ENCODE data around the gene CD38. TPM values are rescaled to one million over a fixed set of nuclear protein-coding genes. Genes with fewer than 3 reads are reported as not detected.
"Not testable (repeated sequence)": the region's sequence is repeated elsewhere in the genome, so short reads cannot be mapped to it uniquely, and the experiment has no call there.

The CD38 gene
- total RNA-seq, 1 experiment from 2014 or later = not detected

- Histone ChIP-seq H2AFZ (ENCODE audit: low read length) (no peak overlapping the region), H3K79me2 (ENCODE audit: low read length) (no peaks in the 10 kb centered on the region), H3K4me2 (ENCODE audit: low read length) (no peak overlapping the region), H3K9me2 (replicated peaks; ENCODE audit: low read length) (no peaks in the 10 kb centered on the region), H3K4me1 (ENCODE audit: insufficient read depth, low read length) (peaks cover 3% of the 10 kb centered on the region; the same call in 1 of the 2 replicates), H4K20me1 (ENCODE audit: low read length) (no peaks in the 10 kb centered on the region), H3K27me3 (ENCODE audit: low read length) (no peaks in the 10 kb centered on the region), H3F3A (ENCODE audit: low read length, unreplicated experiment) (no peaks in the 10 kb centered on the region), H3K9me3 (ENCODE audit: low read length) (no peaks in the 10 kb centered on the region), H3K36me3 (ENCODE audit: low read depth, low read length) (no peaks in the 10 kb centered on the region), H3K4me3 (ENCODE audit: low read length) (no peak overlapping the region), H3K9ac (ENCODE audit: low read length) (no peak overlapping the region), H3K27ac (ENCODE audit: low read length) (no peak overlapping the region)
- ATAC-seq (no peak), DNase-seq (no peak)
- no TSS peak for BruUV-seq (replicated peaks)
- ChIA-PET POLR2A (ENCODE audit: unreplicated experiment) (no interaction called here), CTCF (no interaction called here)
- no peak for TF ChIP-seq EZH2phosphoT487 (IDR thresholded peaks at IDR 0.05; ENCODE audit: borderline replicate concordance, low read length)
- TF ChIP-seq CTCF (conservative IDR thresholded peaks at IDR 0.05; ENCODE audit: low read depth, low read length) = no peak
- TF ChIP-seq EZH2 (IDR thresholded peaks at IDR 0.05; ENCODE audit: low read length, unreplicated experiment) = no peak
- intact Hi-C loops (cut with micrococcal nuclease) = no loop called here
Observed at GRCh38 chr4:15837591-15837990, 59.5 kb downstream of the CD38 start.

GRCh38 chr4:15841194-15841730, 63.1 kb downstream of the CD38 start:
- POLR2A ChIA-PET (ENCODE audit: unreplicated experiment); H3K27ac ChIP-seq (ENCODE audit: low read length); H3K9ac ChIP-seq (ENCODE audit: low read length); H3K4me2 ChIP-seq (ENCODE audit: low read length); H3K4me3 ChIP-seq (ENCODE audit: low read length); intact Hi-C loops (cut with micrococcal nuclease); CTCF ChIA-PET; BruUV-seq (replicated peaks); H3K79me2 ChIP-seq (ENCODE audit: low read length); H3F3A ChIP-seq (ENCODE audit: low read length, unreplicated experiment); H3K36me3 ChIP-seq (ENCODE audit: low read depth, low read length); H2AFZ ChIP-seq (ENCODE audit: low read length); DNase-seq; H3K4me1 ChIP-seq (ENCODE audit: insufficient read depth, low read length); H3K27me3 ChIP-seq (ENCODE audit: low read length); ATAC-seq; H3K9me3 ChIP-seq (ENCODE audit: low read length); H3K9me2 ChIP-seq (replicated peaks; ENCODE audit: low read length); H4K20me1 ChIP-seq (ENCODE audit: low read length): not testable (repeated sequence)

- intact Hi-C loops (cut with micrococcal nuclease) = no loop called here
- H3K9ac ChIP-seq (ENCODE audit: low read length) = no peak overlapping the region
- H4K20me1 ChIP-seq (ENCODE audit: low read length) = no peaks in the 10 kb centered on the region
- no peaks in the 10 kb centered on the region for H3K4me1 ChIP-seq (ENCODE audit: insufficient read depth, low read length)
- CTCF ChIA-PET = interaction anchor here (0.5 to 1.3 kb wide), 4 partner anchors 42 to 491 kb away, joined by 3 to 6 read pairs (median 4); no protein-coding TSS in a partner anchor
- TF ChIP-seq CTCF (conservative IDR thresholded peaks at IDR 0.05; ENCODE audit: low read depth, low read length) = no peak
- no peak for TF ChIP-seq EZH2phosphoT487 (IDR thresholded peaks at IDR 0.05; ENCODE audit: borderline replicate concordance, low read length)
- TF ChIP-seq EZH2 (IDR thresholded peaks at IDR 0.05; ENCODE audit: low read length, unreplicated experiment) = no peak
- H3K9me2 ChIP-seq (replicated peaks; ENCODE audit: low read length) = no peaks in the 10 kb centered on the region
- peak overlapping the region; percentile 21; the same call in 1 of the 2 replicates for H3K4me2 ChIP-seq (ENCODE audit: low read length)
- H3K27me3 ChIP-seq (ENCODE audit: low read length) = no peaks in the 10 kb centered on the region
- H3K27ac ChIP-seq (ENCODE audit: low read length) = no peak overlapping the region
- POLR2A ChIA-PET (ENCODE audit: unreplicated experiment) = no interaction called here
- H3K79me2 ChIP-seq (ENCODE audit: low read length) = no peaks in the 10 kb centered on the region
- peak overlapping the region; percentile 17; the same call in 1 of the 2 replicates for H2AFZ ChIP-seq (ENCODE audit: low read length)
- H3K36me3 ChIP-seq (ENCODE audit: low read depth, low read length) = no peaks in the 10 kb centered on the region
- no peaks in the 10 kb centered on the region for H3K9me3 ChIP-seq (ENCODE audit: low read length)
- ATAC-seq = no peak
- no peak overlapping the region for H3K4me3 ChIP-seq (ENCODE audit: low read length)
- BruUV-seq (replicated peaks) = no TSS peak
- no peak for DNase-seq
- no peaks in the 10 kb centered on the region for H3F3A ChIP-seq (ENCODE audit: low read length, unreplicated experiment)
Observed at GRCh38 chr4:15847746-15848145, 69.6 kb downstream of the CD38 start.
